Left cardiac atrium (tissue), 4 donors: Measurements from ENCODE around the gene UTP15. TPM values are rescaled to one million over a fixed set of nuclear protein-coding genes. Genes with fewer than 3 reads are reported as not detected.

Source experiments
- ATAC-seq, 2 donors: fragments of 200-7000 bp; cut with Tn5 transposase; one replicate each; pipeline ENCODE4 v1.9.1; 2020; ENCODE audit warnings: mild to moderate bottlenecking in 2 of 2, moderate library complexity in 2 of 2
- DNase-seq: peaks from one replicate; pipeline ENCODE4 v3.0.0-alpha.2; 2020
- intact Hi-C, 2 donors: fragments of 100-400 bp; cut with DNase I; formaldehyde crosslinking; loops; one replicate each; pipeline versions ENCODE4 v1.14.1 to v1.15.1; 2022 to 2023
- long read RNA-seq: library from polyadenylated mRNA; unstranded; transcript quantifications from one replicate; pipeline ENCODE4 v2.0.0, GENCODE V29; 2021
- total RNA-seq, 2 donors: library from RNA; stranded (reverse); fragmentation: NEBNext Ultra II Directional; extraction: Animal tissue kit (Norgen Biotek cat#: 25700); gene quantifications; one replicate each; pipeline ENCODE4 v1.2.1, GENCODE V29; 2021
- donor health status: DM: no; HTN: yes; CAD: no.
- donor health status: DM: no; HTN: yes; CAD: no; lungs with severe emphysema.
- donor health status: DM: yes; HTN: yes; CAD: no.
- donor health status: Dilated cardiomyopathy.

The UTP15 gene
- 10 to 100 TPM; 11.3 to 18.0 TPM for total RNA-seq
- long read RNA-seq, transcript UTP15-201 (13 exons, 3,687 nt), result major isoform, 6 of 7 reads
- long read RNA-seq, partial matches to known transcripts, result 0 of 7 reads
- long read RNA-seq, other reads (novel, unspliced or antisense), result 0 of 7 reads

DNA sequence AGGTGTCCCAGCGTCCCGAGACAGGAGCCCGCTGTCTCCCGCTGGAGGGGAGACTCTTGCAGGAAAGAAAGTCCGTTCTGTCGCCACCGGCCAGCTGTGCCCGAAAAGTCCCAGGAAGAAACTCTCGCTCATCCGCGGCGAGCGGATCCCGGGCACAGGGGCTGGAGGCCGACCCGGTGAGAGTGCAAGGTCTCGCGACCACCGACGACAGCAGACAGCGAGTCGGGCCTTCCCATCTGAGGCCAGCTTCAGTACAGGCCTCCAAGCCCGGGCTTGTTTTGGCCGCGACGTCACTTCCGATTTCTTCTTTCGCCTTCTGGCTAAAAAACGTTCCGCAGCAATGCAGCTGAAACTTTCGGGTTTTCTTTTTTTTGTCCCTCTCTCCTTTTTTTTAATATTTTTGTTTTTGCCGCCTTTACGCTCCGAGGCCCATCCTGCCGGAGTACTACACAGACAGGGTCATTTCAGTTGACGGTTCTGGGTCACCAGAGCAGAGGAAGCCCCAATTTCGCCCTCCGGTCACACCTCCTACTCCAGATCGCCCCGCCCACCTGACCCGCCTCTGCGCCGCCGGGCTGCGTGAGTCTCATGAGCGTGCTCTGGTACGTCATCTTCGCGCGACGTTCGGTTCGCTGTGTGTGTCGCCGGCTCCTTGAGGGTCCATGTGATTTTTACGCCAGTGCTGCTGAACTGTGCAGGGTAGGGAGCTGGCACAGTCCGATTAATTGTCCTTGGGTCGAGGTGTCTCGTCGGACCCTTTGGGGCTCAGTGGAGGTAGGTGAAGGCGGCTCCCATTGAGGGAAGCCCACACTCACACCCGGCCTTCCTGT is at the start of gene UTP15, which contains the start of gene ANKRA2:
Gene UTP15, plus strand, starts transcription at position 605 of the 830 bp plus-strand sequence. CDS start 1,602 bp downstream, outside the sequence.
Gene ANKRA2, minus strand, starts transcription at position 501 of the 830 bp plus-strand sequence. CDS start 2,758 bp downstream, outside the sequence.
- peak; percentile 100 for DNase-seq
- intact Hi-C loops, result no loop called here
- peak; percentile 99 to 100 for ATAC-seq

DNA sequence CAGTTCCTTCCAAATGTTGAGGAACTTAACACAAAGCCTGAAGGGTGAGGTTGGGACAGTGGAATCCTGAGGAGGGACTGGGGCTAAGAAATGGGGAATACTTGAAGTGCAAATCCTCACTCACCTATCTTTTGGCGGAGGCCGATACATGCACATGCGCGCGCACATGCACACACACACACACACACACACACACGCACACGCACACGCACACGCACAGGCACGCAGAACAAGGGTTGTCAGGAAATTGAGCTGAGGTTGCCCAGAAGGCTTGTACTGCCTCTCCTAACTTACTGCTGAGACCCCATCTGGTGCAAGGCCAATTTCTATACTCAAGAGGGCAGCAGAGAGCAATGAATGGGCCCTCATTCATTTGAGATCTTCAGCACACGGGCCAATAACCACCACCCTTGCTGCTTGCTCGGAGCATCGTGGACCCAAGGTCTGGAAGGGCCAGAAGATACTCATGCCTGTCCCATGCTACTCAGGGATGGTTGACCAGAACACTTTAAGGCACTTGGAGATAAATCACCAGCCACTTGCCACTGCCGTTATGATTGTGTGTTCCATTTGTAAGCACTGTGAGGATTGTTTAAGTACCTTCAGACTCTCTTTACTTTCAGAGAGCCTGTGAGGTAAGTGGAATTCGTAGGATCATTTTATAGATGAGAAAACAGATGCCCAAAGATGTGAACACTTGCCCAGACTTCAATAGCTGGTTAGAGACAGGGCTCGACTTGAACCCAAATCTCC is 45.8 kb upstream of the UTP15 start:
- intact Hi-C loops, result loop anchor here in 1 of 2 donors (1.0 kb wide), 1 partner anchor 18 kb away; no protein-coding TSS in a partner anchor
- DNase-seq (peak; percentile 44), ATAC-seq (peak; percentile 88 to 93)

DNA sequence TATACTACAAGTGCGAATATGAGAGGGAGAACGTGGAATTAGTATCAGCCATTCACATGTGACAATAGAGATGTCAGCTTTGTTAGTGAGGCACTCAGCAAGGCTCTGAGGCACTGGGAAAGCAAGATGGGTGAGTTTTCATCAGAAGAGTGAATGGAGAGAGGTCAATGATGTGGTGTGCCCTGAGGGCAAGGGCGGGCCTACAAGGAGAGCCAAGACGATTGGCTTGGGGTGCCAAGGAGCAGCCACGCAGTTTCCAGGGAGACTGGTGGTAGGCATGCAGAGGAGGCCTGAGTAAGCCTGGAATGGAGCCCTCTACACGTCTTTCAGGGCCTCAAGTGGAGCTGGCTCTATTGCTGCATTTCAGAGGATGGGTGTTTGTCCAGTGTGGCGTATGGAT is 42.6 kb upstream of the UTP15 start:
- intact Hi-C loops, result no loop called here
- no peak for ATAC-seq
- DNase-seq, result no peak

GRCh38 chr5:73523861-73524260 is 41.7 kb upstream of the UTP15 start:
- intact Hi-C loops, result no loop called here
- DNase-seq (no peak), ATAC-seq (no peak)

- intact Hi-C loops, result no loop called here
- ATAC-seq, result no peak
- no peak for DNase-seq
These were observed 39.8 kb upstream of the UTP15 start for GRCh38 chr5:73525606-73526203.

DNA sequence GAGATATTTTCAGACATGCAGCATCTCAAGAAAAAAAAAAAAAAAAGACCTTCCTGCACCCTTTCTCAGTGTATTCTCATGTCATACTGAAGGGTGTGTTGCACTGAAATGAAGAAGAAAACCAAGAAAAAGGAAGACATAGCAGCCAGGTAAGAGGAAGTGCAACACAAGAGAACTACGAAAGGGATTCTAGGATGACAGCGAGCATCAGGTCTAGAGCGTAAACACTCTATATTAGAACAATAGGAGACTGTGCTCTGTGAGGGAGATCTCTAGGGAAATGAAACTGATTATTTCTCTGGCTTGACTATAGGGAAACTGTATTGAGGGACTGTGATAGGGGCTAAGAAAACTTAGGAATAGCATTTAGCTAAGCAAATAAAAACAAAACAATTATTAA is 37.3 kb upstream of the UTP15 start:
- intact Hi-C loops, result no loop called here
- no peak for ATAC-seq
- no peak for DNase-seq

DNA sequence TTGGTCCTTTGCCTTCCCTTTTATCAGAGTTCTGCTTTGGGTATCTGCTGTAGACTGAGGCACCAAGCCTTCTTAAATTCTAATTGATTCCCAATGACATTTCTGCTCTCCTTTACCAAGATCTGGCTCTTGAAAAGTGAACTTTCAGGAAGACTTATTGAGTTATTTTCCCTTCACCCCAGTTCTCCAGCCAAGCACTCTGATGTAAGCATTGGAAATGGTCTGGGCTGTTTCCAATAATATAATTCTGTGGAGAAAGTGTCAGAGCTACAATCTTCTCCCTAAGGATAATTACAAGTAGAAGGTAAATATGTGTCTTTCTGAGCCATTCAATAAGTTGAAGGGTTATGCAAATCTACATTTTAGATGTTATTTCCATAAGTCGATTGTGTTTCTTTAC is 36.5 kb upstream of the UTP15 start:
- intact Hi-C loops, result no loop called here
- DNase-seq (no peak), ATAC-seq (no peak)

DNA sequence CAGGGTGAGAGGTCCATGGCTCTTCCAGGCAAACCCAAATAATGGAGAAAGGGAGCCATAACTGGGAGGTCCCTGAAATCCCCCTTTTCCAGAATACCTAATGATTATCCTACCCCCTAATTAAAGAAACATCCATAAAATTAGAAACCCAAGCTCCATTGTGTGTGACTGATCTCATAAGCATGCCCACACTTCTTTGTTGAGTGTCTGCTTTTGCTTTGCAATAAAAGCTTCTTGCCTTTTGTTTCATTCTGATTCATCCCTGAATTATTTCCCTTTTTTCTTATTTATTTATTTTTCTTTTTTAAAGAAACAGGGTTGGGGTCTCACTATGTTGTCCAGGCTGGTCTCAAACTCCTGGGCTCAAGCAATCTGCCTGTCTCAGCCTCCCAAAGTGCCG is 34.2 kb upstream of the UTP15 start:
- DNase-seq (no peak), ATAC-seq (no peak)
- intact Hi-C loops, result loop anchor here in 1 of 2 donors (10.0 kb wide), 1 partner anchor 447 kb away; no protein-coding TSS in a partner anchor

- DNase-seq (no peak), ATAC-seq (no peak)
- intact Hi-C loops, result loop anchor here in 1 of 2 donors (10.0 kb wide), 1 partner anchor 447 kb away; no protein-coding TSS in a partner anchor
These were observed 33.3 kb upstream of the UTP15 start for GRCh38 chr5:73532195-73532594.

- no peak for ATAC-seq
- intact Hi-C loops, result loop anchor here in 1 of 2 donors (10.0 kb wide), 1 partner anchor 449 kb away; no protein-coding TSS in a partner anchor
- no peak for DNase-seq
These were observed 31.4 kb upstream of the UTP15 start for GRCh38 chr5:73534011-73534644.

DNA sequence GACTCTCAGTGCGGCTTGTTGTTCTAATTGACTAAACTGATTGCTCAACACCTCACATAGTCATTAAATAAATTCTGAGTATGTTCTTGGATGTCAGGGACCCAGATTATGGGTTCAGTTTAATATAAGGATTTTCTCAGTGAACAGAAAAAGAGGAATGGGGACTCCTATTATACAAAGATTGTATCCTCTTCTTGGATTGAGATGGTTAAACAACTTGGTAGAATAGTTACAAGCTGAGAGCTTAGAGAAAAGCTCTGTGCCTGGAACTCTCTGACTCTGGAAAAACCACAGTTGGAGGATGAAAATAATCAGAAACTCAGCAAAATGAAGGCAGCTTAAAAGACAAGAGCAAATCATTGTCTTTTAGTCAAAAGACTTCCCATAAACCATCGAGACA is 30.6 kb upstream of the UTP15 start:
- ATAC-seq, result no peak
- intact Hi-C loops, result loop anchor here in 1 of 2 donors (10.0 kb wide), 1 partner anchor 450 kb away; no protein-coding TSS in a partner anchor

DNA sequence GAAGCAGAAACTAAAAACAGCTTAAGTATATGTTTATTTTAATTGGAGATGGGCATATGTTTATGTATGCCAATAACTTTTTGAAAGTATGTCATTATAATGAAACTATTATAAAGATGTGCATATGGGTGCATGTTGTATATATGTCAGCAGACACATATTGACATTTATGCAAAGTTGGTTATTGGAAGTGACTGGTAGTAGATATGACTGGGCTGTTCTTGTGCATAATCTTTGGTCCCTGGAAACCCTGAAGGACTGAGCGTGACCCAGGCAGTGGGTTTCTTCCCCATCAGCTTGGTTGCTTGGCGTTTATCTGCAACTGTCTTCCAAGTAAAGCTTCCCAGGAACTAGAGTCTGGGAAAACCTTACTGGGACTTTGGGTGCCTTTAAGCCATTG is 25.8 kb upstream of the UTP15 start:
- intact Hi-C loops, result loop anchor here in 1 of 2 donors (10.0 kb wide), 1 partner anchor 455 kb away; no protein-coding TSS in a partner anchor
- DNase-seq (no peak), ATAC-seq (no peak)

More for the DNA sequence above, 30.6 kb upstream of the UTP15 start:
- DNase-seq, result no peak

DNA sequence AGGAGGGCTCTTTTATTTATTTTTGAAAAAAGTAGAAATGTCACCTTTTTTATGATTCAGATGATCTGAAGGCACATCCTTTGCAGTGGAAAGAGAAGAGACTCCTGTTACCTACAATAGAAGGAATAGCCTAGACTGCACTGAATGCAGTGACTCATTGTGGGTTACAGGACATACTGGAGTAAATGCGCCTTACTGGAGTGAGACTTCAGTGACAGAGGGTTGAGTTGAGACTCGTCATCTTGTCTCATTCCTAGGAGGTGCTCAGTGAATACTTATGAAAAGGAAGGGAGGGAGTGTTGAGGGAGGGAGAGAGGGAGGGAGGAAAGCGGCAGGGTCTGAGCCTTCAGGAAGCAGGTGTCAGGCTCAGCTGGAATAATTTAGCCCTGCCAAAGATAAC is 25.4 kb upstream of the UTP15 start:
- intact Hi-C loops, result no loop called here
- ATAC-seq (no peak), DNase-seq (no peak)

GRCh38 chr5:73542020-73542419 is 23.5 kb upstream of the UTP15 start:
- intact Hi-C loops, result no loop called here
- ATAC-seq (no peak), DNase-seq (no peak)

DNA sequence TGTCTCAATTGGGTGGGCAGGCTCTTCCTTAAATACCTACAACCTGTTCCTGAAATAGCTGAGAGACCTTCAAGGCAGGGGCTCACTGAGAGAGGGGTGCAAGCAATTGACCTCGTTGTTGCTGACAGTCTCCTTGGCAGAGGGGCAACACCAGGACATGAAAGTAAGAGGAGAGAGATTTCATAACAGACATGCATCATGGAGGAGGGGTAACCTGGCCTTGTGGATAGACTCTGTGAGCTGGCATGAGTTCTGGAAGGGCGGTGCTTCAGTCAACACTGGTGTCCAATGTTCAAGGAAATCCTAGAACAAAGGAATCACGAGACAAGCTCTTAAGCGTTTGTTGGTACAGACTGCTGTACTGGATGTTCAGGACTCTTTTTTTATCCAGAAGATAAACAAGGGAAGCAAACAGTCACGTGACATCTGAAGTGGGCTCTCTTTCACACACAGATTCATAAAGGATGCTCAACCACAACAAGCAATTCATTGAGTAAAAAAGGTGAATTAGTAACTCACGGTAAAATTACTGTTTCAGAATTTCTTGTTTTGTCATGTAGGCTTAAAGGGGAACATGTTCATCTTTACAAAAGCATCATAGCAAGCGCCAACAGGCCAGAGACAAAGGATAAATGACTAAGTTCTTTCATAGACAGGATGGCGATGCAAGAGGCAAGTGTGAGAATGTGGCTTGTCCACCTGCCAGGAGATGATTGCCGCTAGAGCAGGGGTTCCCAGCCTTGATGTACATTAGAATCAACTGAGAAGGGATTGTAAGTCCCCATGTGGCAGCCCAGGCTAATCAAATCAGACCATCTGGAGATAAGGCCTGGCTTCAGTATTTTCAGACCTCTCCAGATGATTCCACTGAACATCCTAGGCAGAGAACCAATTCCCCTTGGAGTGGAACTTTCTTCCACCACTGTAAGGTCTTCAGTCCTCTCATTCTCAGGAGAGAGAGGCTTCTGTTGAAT is 20.8 kb upstream of the UTP15 start:
- peak in 1 of 2 donors; percentile 15 for ATAC-seq
- intact Hi-C loops, result no loop called here
- peak; percentile 30 for DNase-seq

DNA sequence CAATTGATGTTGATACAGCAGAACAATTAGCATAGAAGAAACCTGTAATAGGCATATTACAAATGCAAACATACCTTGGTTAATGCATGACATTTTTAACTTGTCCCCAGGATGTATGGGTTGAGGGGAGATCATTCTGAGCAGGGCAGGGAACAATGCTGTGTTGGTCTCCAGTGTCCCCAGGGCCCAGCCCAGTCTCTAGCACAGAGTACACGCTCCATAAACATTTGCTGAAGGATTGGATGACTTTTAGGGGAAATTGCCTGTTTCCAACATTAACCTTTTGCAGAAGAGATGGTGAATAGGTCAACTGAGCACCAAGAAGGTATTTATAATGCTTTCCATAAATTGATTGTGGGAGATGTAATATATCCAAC is 20.2 kb upstream of the UTP15 start:
- DNase-seq, result no peak
- intact Hi-C loops, result no loop called here
- ATAC-seq, result no peak

DNA sequence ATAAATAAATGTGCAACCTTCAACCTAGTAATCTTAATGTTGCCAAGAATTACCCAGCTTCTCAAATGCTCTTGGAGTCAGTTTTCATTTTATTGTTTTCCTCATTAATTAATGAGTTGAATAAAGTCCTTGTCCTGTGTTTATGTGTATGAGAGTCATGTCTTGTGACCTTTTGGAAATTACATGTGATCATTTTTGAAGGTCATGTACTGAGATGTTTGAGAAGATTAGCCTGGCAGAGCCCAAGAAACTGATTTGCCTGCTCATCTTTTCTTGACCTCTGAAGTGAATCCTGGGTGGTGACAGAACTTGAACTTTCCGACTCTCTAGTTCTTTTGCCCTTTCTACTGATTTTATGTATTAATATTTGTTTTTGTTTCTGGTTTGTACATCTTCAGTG is 15.5 kb upstream of the UTP15 start:
- DNase-seq, result no peak
- intact Hi-C loops, result no loop called here
- no peak for ATAC-seq

DNA sequence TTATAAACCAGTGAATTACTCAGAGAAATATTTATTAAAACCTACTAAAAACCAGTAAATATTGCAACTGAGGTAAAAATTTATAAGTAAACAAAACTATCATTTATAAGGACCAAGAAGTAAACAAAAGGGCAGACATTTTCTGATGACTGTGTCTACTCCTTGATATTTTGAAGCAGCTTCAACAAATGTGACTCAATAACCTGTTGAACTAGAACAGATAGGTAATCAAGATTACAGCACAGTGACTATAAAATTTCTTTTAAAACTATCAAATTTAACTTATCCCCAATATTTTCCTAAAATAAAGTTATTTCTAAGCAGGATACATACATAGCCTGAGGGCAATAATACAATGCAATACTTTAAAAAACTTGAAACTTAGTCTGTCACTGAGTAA is 12.9 kb upstream of the UTP15 start:
- no peak for DNase-seq
- no peak for ATAC-seq
- intact Hi-C loops, result no loop called here
